ENCODE results near the gene BMP6. TPM values are rescaled to one million over a fixed set of nuclear protein-coding genes. Genes with fewer than 3 reads are reported as not detected.
A peak's percentile ranks its signal among the peaks of the same experiment; 100 is the strongest.

Gene BMP6
- polyA plus RNA-seq, 1 donor = 6.8 TPM

GRCh38 chr6:7905416-7905815, 179.5 kb downstream of the BMP6 start:
- DNase-seq = no peak

- no peak for DNase-seq
Measured at GRCh38 chr6:7906741-7907140, 180.8 kb downstream of the BMP6 start.

GRCh38 chr6:7907159-7907558, 181.3 kb downstream of the BMP6 start:
- no peak for DNase-seq

GRCh38 chr6:7909323-7910276, 183.7 kb downstream of the BMP6 start:
- DNase-seq = no peak

- no peak for DNase-seq
Measured at GRCh38 chr6:7910298-7910653, 184.4 kb downstream of the BMP6 start.

GRCh38 chr6:7910654-7911344, 184.9 kb downstream of the BMP6 start, which contains the start of gene TXNDC5:
TSS of gene TXNDC5 (minus strand) at chr6:7910788. CDS start at chr6:7910776, 12 bp downstream.
- DNase-seq = peak; percentile 74

- DNase-seq = no peak
Measured at GRCh38 chr6:7911345-7911725, 185.4 kb downstream of the BMP6 start.

GRCh38 chr6:7912024-7912423, 186.1 kb downstream of the BMP6 start:
- DNase-seq = no peak

- no peak for DNase-seq
Measured at GRCh38 chr6:7912736-7913517, 187.0 kb downstream of the BMP6 start.

GRCh38 chr6:7914311-7914710, 188.4 kb downstream of the BMP6 start:
- DNase-seq = no peak

- DNase-seq = no peak
Measured at GRCh38 chr6:7914991-7915789, 189.3 kb downstream of the BMP6 start.

- no peak for DNase-seq
Measured at GRCh38 chr6:7916959-7917358, 191.1 kb downstream of the BMP6 start.

GRCh38 chr6:7917729-7918128, 191.8 kb downstream of the BMP6 start:
- no peak for DNase-seq

GRCh38 chr6:7918403-7918802, 192.5 kb downstream of the BMP6 start:
- no peak for DNase-seq

GRCh38 chr6:7919871-7920270, 194.0 kb downstream of the BMP6 start:
- no peak for DNase-seq

GRCh38 chr6:7920425-7920824, 194.5 kb downstream of the BMP6 start:
- DNase-seq = no peak

GRCh38 chr6:7921046-7921445, 195.1 kb downstream of the BMP6 start:
- DNase-seq = no peak

- no peak for DNase-seq
Measured at GRCh38 chr6:7921632-7922092, 195.8 kb downstream of the BMP6 start.

- no peak for DNase-seq
Measured at GRCh38 chr6:7922596-7922995, 196.7 kb downstream of the BMP6 start.

- DNase-seq = no peak
Measured at GRCh38 chr6:7924867-7925266, 199.0 kb downstream of the BMP6 start.
